ENCODE results near the gene DTX4.

The DTX4 gene

DNA sequence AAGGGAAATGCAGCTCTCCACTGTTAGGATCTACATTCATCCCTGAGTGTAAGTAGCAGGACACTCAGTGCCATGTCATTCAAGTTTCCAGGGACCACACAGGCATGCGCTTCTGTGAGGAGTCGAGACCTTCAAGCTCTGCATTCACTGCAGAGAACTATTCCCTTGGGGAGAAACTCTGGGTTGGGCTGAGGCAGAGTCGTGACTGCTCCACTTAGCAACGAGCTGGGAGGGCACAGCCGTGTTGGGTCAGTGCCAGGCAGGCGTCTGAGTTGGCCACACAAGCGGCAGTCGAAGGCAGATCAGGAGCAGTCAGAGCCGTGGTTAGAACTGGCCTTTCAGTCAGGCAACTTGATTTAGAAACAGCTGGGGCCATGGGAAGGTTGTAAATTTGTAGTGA is 26.1 kb downstream of the DTX4 start:
- no peak overlapping the region for H3K4me3 ChIP-seq (ENCODE audit: low read depth, low read length)
- no peak overlapping the region for H3K27ac ChIP-seq
- DNase-seq: no peak
- TF ChIP-seq, protein P1, sequence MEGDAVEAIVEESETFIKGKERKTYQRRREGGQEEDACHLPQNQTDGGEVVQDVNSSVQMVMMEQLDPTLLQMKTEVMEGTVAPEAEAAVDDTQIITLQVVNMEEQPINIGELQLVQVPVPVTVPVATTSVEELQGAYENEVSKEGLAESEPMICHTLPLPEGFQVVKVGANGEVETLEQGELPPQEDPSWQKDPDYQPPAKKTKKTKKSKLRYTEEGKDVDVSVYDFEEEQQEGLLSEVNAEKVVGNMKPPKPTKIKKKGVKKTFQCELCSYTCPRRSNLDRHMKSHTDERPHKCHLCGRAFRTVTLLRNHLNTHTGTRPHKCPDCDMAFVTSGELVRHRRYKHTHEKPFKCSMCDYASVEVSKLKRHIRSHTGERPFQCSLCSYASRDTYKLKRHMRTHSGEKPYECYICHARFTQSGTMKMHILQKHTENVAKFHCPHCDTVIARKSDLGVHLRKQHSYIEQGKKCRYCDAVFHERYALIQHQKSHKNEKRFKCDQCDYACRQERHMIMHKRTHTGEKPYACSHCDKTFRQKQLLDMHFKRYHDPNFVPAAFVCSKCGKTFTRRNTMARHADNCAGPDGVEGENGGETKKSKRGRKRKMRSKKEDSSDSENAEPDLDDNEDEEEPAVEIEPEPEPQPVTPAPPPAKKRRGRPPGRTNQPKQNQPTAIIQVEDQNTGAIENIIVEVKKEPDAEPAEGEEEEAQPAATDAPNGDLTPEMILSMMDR (IDR thresholded peaks at IDR 0.05; ENCODE audit: low read depth, low read length): no peak
- H3K9me3 ChIP-seq (ENCODE audit: severe bottlenecking): no peaks in the 10 kb centered on the region
- H3K36me3 ChIP-seq: no peaks in the 10 kb centered on the region
- H3K27me3 ChIP-seq (ENCODE audit: insufficient read depth, low read depth, severe bottlenecking): peaks cover 86% of the 10 kb centered on the region

GRCh38 chr11:59198726-59199125 is 26.8 kb downstream of the DTX4 start:
- Histone ChIP-seq H3K9me3 (ENCODE audit: severe bottlenecking) (no peaks in the 10 kb centered on the region), H3K27ac (no peak overlapping the region), H3K36me3 (no peaks in the 10 kb centered on the region), H3K4me3 (ENCODE audit: low read depth, low read length) (no peak overlapping the region), H3K27me3 (ENCODE audit: insufficient read depth, low read depth, severe bottlenecking) (peaks cover 84% of the 10 kb centered on the region)
- no peak for DNase-seq
- TF ChIP-seq, protein P1 (IDR thresholded peaks at IDR 0.05; ENCODE audit: low read depth, low read length): no peak

DNA sequence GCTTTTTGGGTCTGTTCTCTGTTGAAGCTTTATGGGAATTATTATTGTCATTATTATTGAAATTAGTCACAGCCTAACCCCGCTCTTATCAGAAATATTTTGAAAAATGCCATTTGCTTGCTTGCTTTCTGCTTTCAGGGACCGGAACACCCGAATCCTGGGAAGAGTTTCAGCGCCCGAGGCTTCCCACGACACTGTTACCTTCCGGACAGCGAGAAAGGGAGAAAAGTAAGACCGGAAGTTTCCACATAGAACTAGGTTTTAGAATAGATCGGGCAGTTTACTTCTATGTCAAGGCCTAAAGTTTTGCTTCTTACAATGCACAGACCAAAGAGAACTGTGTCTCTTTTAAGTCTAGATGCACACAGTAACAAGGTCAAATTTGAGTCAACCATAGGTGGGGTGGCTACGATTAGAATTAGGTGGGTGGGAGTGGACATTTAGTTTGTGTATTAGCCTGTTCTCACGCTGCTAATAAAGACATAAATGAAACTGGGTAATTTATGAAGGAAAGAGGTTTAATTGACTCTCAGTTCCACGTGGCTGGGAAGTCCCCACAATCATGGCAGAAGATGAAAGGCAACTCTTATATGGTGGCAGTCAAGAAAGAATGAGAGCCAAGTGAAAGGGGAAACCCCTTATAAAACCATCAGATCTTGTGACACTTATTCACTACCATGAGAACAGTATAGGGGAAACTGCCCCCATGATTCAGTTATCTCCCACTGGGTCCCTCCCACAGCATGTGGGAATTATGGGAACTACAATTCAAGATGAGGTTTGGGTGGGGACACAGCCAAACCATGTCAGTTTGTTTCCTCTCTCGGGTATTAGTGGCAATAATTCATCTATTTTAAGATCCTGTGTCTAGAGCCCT is 27.9 kb downstream of the DTX4 start:
- Histone ChIP-seq H3K27ac (no peak overlapping the region), H3K36me3 (no peaks in the 10 kb centered on the region), H3K4me3 (ENCODE audit: low read depth, low read length) (no peak overlapping the region), H3K27me3 (ENCODE audit: insufficient read depth, low read depth, severe bottlenecking) (peaks cover 77% of the 10 kb centered on the region), H3K9me3 (ENCODE audit: severe bottlenecking) (no peaks in the 10 kb centered on the region)
- TF ChIP-seq, protein P1 (IDR thresholded peaks at IDR 0.05; ENCODE audit: low read depth, low read length): no peak
- DNase-seq: no peak

- no peak overlapping the region for H3K4me3 ChIP-seq (ENCODE audit: low read depth, low read length)
- TF ChIP-seq, protein P1 (IDR thresholded peaks at IDR 0.05; ENCODE audit: low read depth, low read length): no peak
- H3K36me3 ChIP-seq: no peaks in the 10 kb centered on the region
- DNase-seq: no peak
- peaks cover 78% of the 10 kb centered on the region for H3K27me3 ChIP-seq (ENCODE audit: insufficient read depth, low read depth, severe bottlenecking)
- no peak overlapping the region for H3K27ac ChIP-seq
- no peaks in the 10 kb centered on the region for H3K9me3 ChIP-seq (ENCODE audit: severe bottlenecking)
These were observed 28.5 kb downstream of the DTX4 start for GRCh38 chr11:59200423-59200746.

DNA sequence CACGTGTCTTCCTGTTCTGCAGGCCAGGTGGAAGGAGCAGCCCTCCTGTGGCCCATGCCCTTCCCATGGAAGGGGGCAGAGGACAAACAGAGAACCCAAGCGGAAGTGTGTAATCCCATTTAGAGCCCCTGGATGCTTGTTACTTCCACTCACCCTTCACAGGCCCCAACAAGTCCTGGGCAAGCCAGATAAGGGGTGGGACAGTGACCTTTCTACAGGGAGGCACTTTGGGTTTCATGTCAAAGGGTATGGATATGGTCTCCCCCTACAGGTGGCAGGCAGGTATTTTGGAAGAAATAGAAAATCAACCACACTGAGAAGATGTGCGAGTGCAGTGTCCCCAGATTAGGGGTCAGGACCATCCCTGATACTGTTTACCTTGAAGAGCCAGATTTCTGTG is 29.4 kb downstream of the DTX4 start:
- TF ChIP-seq, protein P1 (IDR thresholded peaks at IDR 0.05; ENCODE audit: low read depth, low read length): no peak

DNA sequence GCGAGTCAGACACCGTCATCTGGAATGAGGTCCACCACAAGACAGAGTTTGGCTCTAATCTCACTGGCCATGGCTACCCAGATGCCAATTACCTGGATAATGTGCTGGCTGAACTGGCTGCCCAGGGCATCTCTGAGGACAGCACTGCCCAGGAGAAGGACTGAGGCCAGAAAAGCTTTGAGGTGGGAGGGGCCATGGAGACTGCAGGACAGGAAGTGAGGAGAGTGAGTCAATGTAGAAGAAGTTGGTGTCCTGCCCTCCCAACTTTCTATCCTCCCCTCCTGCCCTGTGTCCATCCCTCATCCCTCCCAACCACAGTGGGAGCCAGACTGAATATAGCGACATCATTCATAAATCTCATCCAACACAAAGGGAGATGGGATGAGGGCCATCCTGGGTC is 32.8 kb downstream of the DTX4 start:
- TF ChIP-seq, protein P1 (IDR thresholded peaks at IDR 0.05; ENCODE audit: low read depth, low read length): no peak
- no peaks in the 10 kb centered on the region for H3K36me3 ChIP-seq
- H3K27ac ChIP-seq: no peak overlapping the region
- DNase-seq: no peak
- H3K4me3 ChIP-seq (ENCODE audit: low read depth, low read length): no peak overlapping the region
- peaks cover 75% of the 10 kb centered on the region for H3K27me3 ChIP-seq (ENCODE audit: insufficient read depth, low read depth, severe bottlenecking)
- H3K9me3 ChIP-seq (ENCODE audit: severe bottlenecking): no peaks in the 10 kb centered on the region

More for the DNA sequence above, 29.4 kb downstream of the DTX4 start:
- H3K4me3 ChIP-seq (ENCODE audit: low read depth, low read length): no peak overlapping the region
- no peaks in the 10 kb centered on the region for H3K36me3 ChIP-seq
- peaks cover 73% of the 10 kb centered on the region for H3K27me3 ChIP-seq (ENCODE audit: insufficient read depth, low read depth, severe bottlenecking)
- H3K27ac ChIP-seq: no peak overlapping the region
- no peaks in the 10 kb centered on the region for H3K9me3 ChIP-seq (ENCODE audit: severe bottlenecking)
- no peak for DNase-seq

All from WERI-Rb-1 (cell line).